HCT116 (cell line): Measurements from ENCODE around the gene ZBTB42. TPM values are rescaled to one million over a fixed set of nuclear protein-coding genes. Genes with fewer than 3 reads are reported as not detected.

Source experiments
- ATAC-seq: fragments of 200-7000 bp; cut with Tn5 transposase; 2 replicates; pipeline ENCODE4 v1.9.1; 2020; ENCODE audit warnings: mild to moderate bottlenecking, moderate library complexity
- BruUV-seq: library from RNA; stranded (reverse); fragments of 400-500 nt; replicated peaks from 2 replicates; lab custom pipeline; 2021; lab: Mats Ljungman, UMichigan
- CTCF ChIA-PET: fragments of 300-600 bp; sonication (Branson Sonifier 250); formaldehyde crosslinking; loops from one replicate; lab custom pipeline; 2021; ENCODE audit warnings: antibody characterized with exemption; lab: Charles Lee
- POLR2A ChIA-PET: fragments of 300-600, 350-600 bp; sonication (Branson Sonifier 250); formaldehyde crosslinking; loops from one replicate; lab custom pipeline; 2021; ENCODE audit warnings: antibody characterized with exemption; lab: Charles Lee
- RAD21 ChIA-PET, 2 experiments: fragments of 300-600 bp; sonication (Branson Sonifier 250); formaldehyde crosslinking; loops; one replicate each; lab custom pipeline; 2023; ENCODE audit warnings: low total read pairs in 2 of 2; ENCODE audit not compliant: uncharacterized antibody in 2 of 2, unreplicated experiment in 2 of 2, low non-redundant PET in 1 of 2; lab: Charles Lee
- DNase-seq: peaks from one replicate; pipeline ENCODE4 v3.0.0-alpha.2; 2010; ENCODE audit warnings: low read depth, low spot score
- H2AFZ ChIP-seq: fragments of 200-600 bp; shearing (Covaris generic), sonication (generic); 2 replicates; pipeline ENCODE4 v1.6.1; 2017; ENCODE audit warnings: low read depth, mixed run types, mixed read lengths, antibody characterized with exemption, low read length; ENCODE audit not compliant: poor library complexity, severe bottlenecking
- H3K27ac ChIP-seq: 2 replicates; pipeline ENCODE4 v1.5.1; 2012; ENCODE audit warnings: low read depth, low read length
- H3K27me3 ChIP-seq: fragments of 200-600 bp; sonication (generic); 2 replicates; pipeline ENCODE4 v1.6.1; 2016; ENCODE audit warnings: mixed run types, low read length, mixed read lengths; ENCODE audit not compliant: insufficient read depth
- H3K36me3 ChIP-seq, 2 experiments: fragments of 200-500 bp in 1 of 2; fragments of 200-600 bp in 1 of 2; sonication (Bioruptor generic) in 1 of 2; sonication (generic) in 1 of 2; 2 replicates each; pipeline versions ENCODE4 v1.5.1 to v1.6.1; 2014 to 2016; ENCODE audit warnings: low read length in 2 of 2, inconsistent platforms in 1 of 2, mixed read lengths in 1 of 2, mixed run types in 1 of 2; ENCODE audit not compliant: insufficient read depth in 2 of 2, control insufficient read depth in 1 of 2
- H3K4me1 ChIP-seq, 2 experiments: fragments of 200-600 bp in 1 of 2; sonication (generic) in 1 of 2; 2 replicates each; pipeline versions ENCODE4 v1.5.1 to v1.6.1; 2012 to 2017; ENCODE audit warnings: low read length in 2 of 2, inconsistent platforms in 1 of 2, mild to moderate bottlenecking in 1 of 2, mixed read lengths in 1 of 2, mixed run types in 1 of 2, moderate library complexity in 1 of 2; ENCODE audit not compliant: insufficient read depth in 2 of 2, control insufficient read depth in 1 of 2
- H3K4me2 ChIP-seq: fragments of 200-600 bp; sonication (generic); 2 replicates; pipeline ENCODE4 v1.6.1; 2017; ENCODE audit warnings: mixed run types, low read length, mixed read lengths
- H3K4me3 ChIP-seq, 2 experiments: fragments of 200-600 bp in 1 of 2; sonication (generic) in 1 of 2; replicated peaks in 1 of 2; 2 replicates each; pipeline ENCODE4 v1.5.1; 2011 to 2016; ENCODE audit warnings: low read length in 2 of 2, control low read depth in 1 of 2, low read depth in 1 of 2, mild to moderate bottlenecking in 1 of 2, mixed read lengths in 1 of 2, mixed run types in 1 of 2
- H3K79me2 ChIP-seq: fragments of 200-600 bp; sonication (generic); 2 replicates; pipeline ENCODE4 v1.6.1; 2017; ENCODE audit warnings: mild to moderate bottlenecking, mixed run types, low read length, moderate library complexity, mixed read lengths; ENCODE audit not compliant: insufficient read depth
- H3K9ac ChIP-seq: fragments of 200-600 bp; sonication (generic); 2 replicates; pipeline ENCODE4 v1.6.1; 2016; ENCODE audit warnings: low read length, mixed read lengths
- H3K9me2 ChIP-seq: fragments of 200-600 bp; sonication (generic), shearing (Covaris generic); 2 replicates; pipeline ENCODE4 v1.6.1; 2017; ENCODE audit warnings: mixed run types, mild to moderate bottlenecking, moderate library complexity; ENCODE audit not compliant: insufficient read depth
- H3K9me3 ChIP-seq, 2 experiments: fragments of 200-500 bp in 1 of 2; fragments of 200-600 bp in 1 of 2; sonication (Bioruptor generic) in 1 of 2; sonication (generic) in 1 of 2; 2 replicates each; pipeline ENCODE4 v1.6.1; 2014 to 2017; ENCODE audit warnings: low read length in 2 of 2, mixed read lengths in 2 of 2, inconsistent platforms in 1 of 2, low read depth in 1 of 2, mild to moderate bottlenecking in 1 of 2, mixed run types in 1 of 2, moderate library complexity in 1 of 2; ENCODE audit not compliant: control insufficient read depth in 1 of 2, insufficient read depth in 1 of 2
- H4K20me1 ChIP-seq: fragments of 200-600 bp; sonication (generic), shearing (Covaris generic); 2 replicates; pipeline ENCODE4 v1.6.1; 2017; ENCODE audit warnings: mixed run types, mild to moderate bottlenecking, moderate library complexity; ENCODE audit not compliant: insufficient read depth
- CBX3 ChIP-seq: IDR thresholded peaks from 2 replicates; pipeline ENCODE4 v1.6.1; 2012; ENCODE audit warnings: low read depth
- CEBPB ChIP-seq: IDR thresholded peaks from 2 replicates; pipeline ENCODE4 v1.6.1; 2012; ENCODE audit warnings: low read depth
- EGR1 ChIP-seq: IDR thresholded peaks from 2 replicates; pipeline ENCODE4 v1.6.1; 2012; ENCODE audit warnings: low read depth
- EZH2 ChIP-seq: fragments of 200-600 bp; sonication (generic); IDR thresholded peaks from 2 replicates; pipeline ENCODE4 v1.6.1; 2017; ENCODE audit warnings: antibody characterized with exemption, mixed run types
- TCF7L2 ChIP-seq: IDR thresholded peaks from 2 replicates; pipeline ENCODE4 v1.7.0; 2011; ENCODE audit warnings: borderline replicate concordance, inconsistent platforms; ENCODE audit not compliant: insufficient read depth, insufficient read length; ENCODE audit errors: extremely low read depth
- ZBTB33 ChIP-seq: IDR thresholded peaks from 2 replicates; pipeline ENCODE4 v1.6.1; 2011; ENCODE audit warnings: mild to moderate bottlenecking, low read length, moderate library complexity; ENCODE audit not compliant: insufficient replicate concordance; ENCODE audit errors: extremely low read depth
- ZFX ChIP-seq: fragments of 450-650 bp; IDR thresholded peaks from 2 replicates; pipeline ENCODE4 v1.6.1; 2017
- intact Hi-C: fragments of 100-400 bp; cut with micrococcal nuclease; formaldehyde crosslinking; loops from 2 replicates; pipeline ENCODE4 v1.10.0; 2022
- total RNA-seq: library from RNA; stranded (reverse); gene quantifications from one replicate; pipeline ENCODE4 v1.2.1, GENCODE V29; 2021; ENCODE audit not compliant: unreplicated experiment

Gene ZBTB42
- total RNA-seq, 1 experiment from 2014 or later = 4.4 TPM

- ChIA-PET POLR2A (no interaction called here), RAD21 (interaction anchor here in 1 of 2 experiments (0.6 kb wide), 1 partner anchor 105 kb away, joined by 9 read pairs; no protein-coding TSS in a partner anchor), CTCF (no interaction called here)
- Histone ChIP-seq H2AFZ (no peak overlapping the region), H3K4me3 (no peak overlapping the region), H3K4me2 (no peak overlapping the region), H3K4me1 (peaks cover 5 to 6% of the 10 kb centered on the region in 2 experiments), H3K9me3 (no peaks in the 10 kb centered on the region), H4K20me1 (no peaks in the 10 kb centered on the region), H3K9me2 (no peaks in the 10 kb centered on the region), H3K27me3 (no peaks in the 10 kb centered on the region), H3K79me2 (peaks cover 40% of the 10 kb centered on the region), H3K27ac (no peak overlapping the region), H3K9ac (no peak overlapping the region), H3K36me3 (peaks cover 21 to 22% of the 10 kb centered on the region in 2 experiments; a peak in 3 of 4 replicates)
- DNase-seq = no peak
- intact Hi-C loops = no loop called here
- BruUV-seq = no TSS peak
- ATAC-seq = no peak
- TF ChIP-seq ZBTB33 = no peak
- TF ChIP-seq ZFX = no peak
- TF ChIP-seq EGR1 = no peak
- TF ChIP-seq CEBPB = no peak
- TF ChIP-seq CBX3 = no peak
- TF ChIP-seq EZH2 = no peak
- TF ChIP-seq TCF7L2 = no peak
These were observed 41.6 kb upstream of the ZBTB42 start for GRCh38 chr14:104758981-104759969.
